Loucy (cell line): ENCODE results near the gene RRAD.

Source experiments
- CTCF ChIP-seq: fragments of 200-600 bp; sonication (generic); conservative IDR thresholded peaks from 2 replicates; pipeline ENCODE4 v1.5.1; 2014; ENCODE audit warnings: mild to moderate bottlenecking, antibody characterized with exemption, low read length
- EZH2phosphoT487 ChIP-seq: fragments of 200-600 bp; IDR thresholded peaks from 2 replicates; pipeline ENCODE4 v1.6.1; 2018; ENCODE audit warnings: antibody characterized with exemption, mild to moderate bottlenecking, moderate library complexity, borderline replicate concordance

DNA sequence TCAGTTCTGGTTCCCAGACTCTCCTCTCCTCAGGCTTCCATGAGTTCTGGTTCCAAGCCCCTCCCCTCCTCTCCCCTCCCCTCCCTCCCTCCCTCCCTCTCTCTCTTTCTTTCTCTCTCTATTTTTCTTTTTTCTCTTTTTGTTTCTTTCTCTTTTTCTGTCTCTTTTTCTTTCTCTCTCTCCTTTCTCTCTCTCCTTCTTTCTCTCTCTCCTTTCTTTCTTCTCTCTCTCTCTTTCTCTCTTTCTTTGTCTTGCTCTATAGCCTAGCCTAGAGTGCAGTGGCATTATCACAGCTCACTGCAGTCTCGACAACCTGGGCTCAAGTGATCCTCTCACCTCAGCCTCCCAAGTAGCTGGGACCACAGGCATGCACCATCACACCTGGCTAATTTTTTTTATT, 34.9 kb upstream of the RRAD start:
- TF ChIP-seq EZH2phosphoT487 (no peak), CTCF (no peak)
